GM19043 (cell line): ENCODE results near the gene PRPF38B.
"Not testable (repeated sequence)": the region's sequence is repeated elsewhere in the genome, so short reads cannot be mapped to it uniquely, and the experiment has no call there.

Source experiments
- ATAC-seq: cut with Tn5 transposase; IDR thresholded peaks from one replicate; pipeline ENCODE4 v1.9.1; 2021; ENCODE audit warnings: low read depth; ENCODE audit not compliant: unreplicated experiment

The PRPF38B gene

GRCh38 chr1:108678706-108679105, 13.4 kb upstream of the PRPF38B start:
- no peak for ATAC-seq

GRCh38 chr1:108679586-108680213, 12.4 kb upstream of the PRPF38B start:
- ATAC-seq = no peak

- ATAC-seq = not testable (repeated sequence)
Observed at GRCh38 chr1:108681701-108682100, 10.4 kb upstream of the PRPF38B start.

- ATAC-seq = no peak
Observed at GRCh38 chr1:108685529-108685928, 6.6 kb upstream of the PRPF38B start.

DNA sequence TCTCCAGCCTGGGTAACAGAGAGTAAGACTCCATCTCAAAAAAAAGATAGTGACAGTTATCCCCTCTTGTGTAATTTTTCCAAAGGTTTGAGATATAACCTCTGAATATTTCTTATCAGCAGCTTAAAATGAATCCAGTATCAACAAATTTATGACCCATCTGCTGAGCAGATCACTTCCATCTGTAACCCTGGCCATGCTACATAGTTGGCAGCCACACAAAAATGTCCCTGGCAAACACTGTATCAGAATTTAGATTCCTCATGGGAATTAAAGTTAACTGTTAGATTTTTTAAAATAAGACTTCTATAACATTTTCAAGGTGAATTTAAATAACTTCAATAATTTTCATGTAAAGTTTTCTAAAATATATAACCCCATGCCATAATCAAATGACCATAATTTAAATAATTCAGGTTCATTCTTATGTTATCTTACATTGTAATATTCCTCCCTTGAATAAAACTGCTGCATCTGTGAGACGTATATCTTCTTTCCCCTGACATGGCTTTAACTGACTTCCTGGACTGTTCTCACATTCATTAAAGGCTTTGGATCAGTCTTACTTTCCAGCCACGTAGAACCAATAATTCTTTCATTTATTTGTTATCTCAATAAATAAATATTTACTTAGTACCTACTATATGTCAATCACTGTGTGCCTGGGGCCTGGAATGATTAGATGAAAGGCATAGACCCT, 5.3 kb upstream of the PRPF38B start:
- ATAC-seq = no peak

DNA sequence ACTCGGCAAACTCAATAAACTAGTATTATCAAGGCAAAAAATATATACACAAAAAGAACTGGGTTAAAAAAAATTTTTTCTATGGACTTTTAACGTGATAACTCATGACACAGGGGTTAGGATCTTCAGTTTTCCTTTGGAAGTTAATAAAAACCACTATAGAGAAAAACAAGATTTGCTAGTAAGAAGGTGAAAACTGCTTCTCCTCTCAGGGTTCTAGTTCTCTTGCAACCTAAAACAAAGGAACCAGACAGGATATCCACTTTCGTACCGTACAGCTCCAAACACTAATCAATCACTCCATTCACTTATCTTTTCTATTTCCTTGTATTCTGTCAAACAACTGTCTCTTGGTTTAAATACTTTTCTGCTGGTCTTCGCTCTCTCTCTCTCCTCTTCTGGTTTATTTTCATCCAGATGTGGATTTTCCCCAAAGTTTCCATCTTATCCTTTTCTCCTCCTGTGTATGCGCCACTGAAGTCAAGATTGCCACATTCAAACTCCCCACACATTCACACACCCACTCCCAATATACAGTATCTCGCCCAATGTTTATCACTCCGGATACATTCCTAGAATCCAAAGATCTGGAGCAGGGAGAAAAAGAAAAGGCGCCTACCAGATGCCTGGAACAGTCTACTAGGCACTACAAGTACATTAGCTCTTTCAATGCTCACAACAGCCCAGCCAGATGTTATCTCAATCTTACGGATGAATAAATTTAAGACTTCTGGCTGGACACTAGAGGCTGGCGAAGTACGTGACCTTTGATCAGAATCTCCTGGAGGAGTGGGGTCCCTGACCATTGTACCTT, 775 bp upstream of the PRPF38B start:
- ATAC-seq = no peak

- ATAC-seq = peak; percentile 49
Observed at GRCh38 chr1:108692724-108693655, 880 bp downstream of the PRPF38B start.

GRCh38 chr1:108695535-108695934, 3.4 kb downstream of the PRPF38B start:
- ATAC-seq = no peak

DNA sequence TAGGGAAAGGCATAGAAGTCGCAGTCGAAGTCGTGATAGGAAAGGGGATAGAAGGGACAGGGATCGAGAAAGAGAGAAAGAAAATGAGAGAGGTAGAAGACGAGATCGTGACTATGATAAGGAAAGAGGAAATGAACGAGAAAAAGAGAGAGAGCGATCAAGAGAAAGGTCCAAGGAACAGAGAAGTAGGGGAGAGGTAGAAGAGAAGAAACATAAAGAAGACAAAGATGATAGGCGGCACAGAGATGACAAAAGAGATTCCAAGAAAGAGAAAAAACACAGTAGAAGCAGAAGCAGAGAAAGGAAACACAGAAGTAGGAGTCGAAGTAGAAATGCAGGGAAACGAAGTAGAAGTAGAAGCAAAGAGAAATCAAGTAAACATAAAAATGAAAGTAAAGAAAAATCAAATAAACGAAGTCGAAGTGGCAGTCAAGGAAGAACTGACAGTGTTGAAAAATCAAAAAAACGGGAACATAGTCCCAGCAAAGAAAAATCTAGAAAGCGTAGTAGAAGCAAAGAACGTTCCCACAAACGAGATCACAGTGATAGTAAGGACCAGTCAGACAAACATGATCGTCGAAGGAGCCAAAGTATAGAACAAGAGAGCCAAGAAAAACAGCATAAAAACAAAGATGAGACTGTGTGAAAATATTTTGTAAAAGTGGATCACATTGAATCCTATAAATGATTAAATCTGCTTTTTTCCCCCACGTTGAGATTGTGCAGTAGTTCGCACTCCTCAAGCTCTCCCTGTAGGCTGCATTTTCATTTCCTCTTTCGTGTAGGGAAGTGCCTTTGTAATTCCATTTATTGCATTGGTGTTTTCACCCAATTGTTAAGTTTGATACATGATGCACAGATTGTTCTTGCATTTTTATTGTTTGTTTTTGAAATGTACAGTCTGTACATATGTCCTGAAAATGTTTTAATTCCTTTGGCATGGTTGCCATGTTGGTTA, 7.5 kb downstream of the PRPF38B start:
- ATAC-seq = no peak

- ATAC-seq = no peak
Observed at GRCh38 chr1:108701176-108701849, 9.2 kb downstream of the PRPF38B start.

DNA sequence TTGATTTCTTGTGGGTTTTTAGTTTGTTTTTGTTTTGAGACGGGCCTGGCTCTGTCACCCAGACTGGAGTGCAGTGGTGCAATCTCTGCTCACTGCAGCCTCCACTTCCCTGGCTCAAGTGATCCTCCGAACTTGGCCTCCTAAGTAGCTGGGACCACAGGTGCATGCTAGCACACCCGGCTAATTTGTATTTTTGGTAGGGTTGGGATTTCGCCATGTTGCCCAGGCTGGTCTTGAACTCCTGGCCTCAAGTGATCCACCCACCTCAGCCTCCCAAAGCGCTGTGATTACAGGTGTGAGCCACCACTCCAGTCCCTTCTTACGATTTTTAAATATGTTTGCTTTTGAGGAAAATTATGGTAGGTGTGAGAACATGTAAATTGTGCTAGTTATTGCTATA, 10.0 kb downstream of the PRPF38B start:
- ATAC-seq = not testable (repeated sequence)

GRCh38 chr1:108703939-108704338, 11.8 kb downstream of the PRPF38B start:
- ATAC-seq = no peak

GRCh38 chr1:108704496-108704895, 12.4 kb downstream of the PRPF38B start:
- no peak for ATAC-seq

- ATAC-seq = no peak
Observed at GRCh38 chr1:108706643-108707042, 14.5 kb downstream of the PRPF38B start.

DNA sequence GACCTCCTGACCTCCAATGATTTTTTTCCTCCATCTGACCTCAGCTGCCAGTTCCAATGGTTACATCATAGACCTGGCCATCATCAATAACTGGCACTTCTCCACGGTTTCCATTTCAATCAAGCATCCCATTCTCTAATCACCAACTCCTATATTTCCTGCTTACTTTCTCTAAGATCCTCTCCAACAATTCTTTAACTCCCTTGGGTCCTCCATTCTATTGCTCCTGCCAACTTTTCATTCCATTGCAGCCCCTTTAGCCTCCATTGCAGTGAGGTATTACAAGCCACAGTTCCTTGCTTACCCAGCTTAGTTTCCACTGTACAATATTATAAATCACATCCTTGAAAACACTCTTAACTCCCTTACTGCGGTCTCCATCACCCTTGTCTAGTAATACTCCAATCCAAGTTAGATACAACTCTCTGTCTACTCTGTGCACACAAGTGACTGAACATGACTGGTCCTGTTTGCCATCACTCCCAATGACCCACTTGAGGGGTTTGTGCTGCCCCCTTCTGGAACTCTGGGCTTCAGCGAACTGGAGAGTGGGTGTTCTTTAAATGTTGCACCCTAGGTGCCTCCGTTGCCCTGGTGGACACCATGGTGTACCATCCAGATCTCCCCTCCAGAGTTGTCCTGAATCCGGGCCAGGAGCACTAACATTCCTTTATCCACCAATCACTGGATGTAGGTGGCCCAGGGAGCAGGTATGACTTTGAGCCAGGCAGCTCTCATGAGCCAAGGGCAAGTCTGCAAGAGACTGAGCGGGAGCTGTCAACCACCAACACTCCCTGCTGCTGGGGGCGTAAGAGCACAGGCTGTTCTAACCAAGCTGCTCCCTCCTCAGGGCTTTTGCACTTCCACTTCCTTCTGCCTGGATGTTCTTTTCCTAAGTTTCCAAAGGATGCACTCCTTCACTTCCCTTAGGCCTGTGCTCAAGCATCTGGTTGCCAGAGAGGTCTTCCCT, 16.9 kb downstream of the PRPF38B start:
- no peak for ATAC-seq

DNA sequence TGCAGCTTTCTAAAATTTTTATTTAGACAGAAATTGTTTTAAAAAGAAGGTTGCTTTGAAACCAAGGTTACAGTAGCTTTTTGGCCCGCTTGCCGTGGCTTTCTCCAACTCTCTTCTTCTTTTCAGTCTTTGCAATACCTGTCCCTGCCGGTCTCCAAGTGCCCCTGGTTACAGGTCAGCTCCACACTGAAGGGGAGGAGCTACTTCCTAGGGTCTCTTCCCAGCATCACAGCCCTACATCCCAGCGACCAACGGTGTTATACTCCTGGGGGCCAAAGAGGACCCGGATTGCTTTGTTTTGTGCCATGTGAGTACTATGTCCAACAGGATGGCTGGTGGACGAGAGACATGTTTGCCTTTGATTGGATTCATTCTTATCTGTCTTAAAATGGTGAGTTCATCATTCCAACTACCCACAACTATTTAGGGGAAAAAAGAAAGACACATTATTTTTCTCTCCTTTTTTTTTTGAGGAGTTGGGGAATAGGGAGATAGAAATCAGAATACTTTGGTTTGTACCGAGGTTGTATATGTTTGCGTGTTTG, 20.6 kb downstream of the PRPF38B start, which contains the start of gene FNDC7:
Gene FNDC7 (plus strand): TSS at position 303 of the 545 bp plus-strand sequence. CDS start 26 bp downstream, at position 329.
- no peak for ATAC-seq

GRCh38 chr1:108715932-108716331, 23.8 kb downstream of the PRPF38B start:
- no peak for ATAC-seq
